GM12878 (cell line): Measurements from ENCODE around the gene TMEM161A.

Experiments used
- CEBPB ChIP-seq, 2 experiments: fragments of 150-350 bp in 1 of 2; IDR thresholded peaks; 2 replicates each; pipeline ENCODE4 v1.6.1; 2012 to 2014; ENCODE audit warnings: low read depth in 2 of 2, low read length in 2 of 2, borderline replicate concordance in 1 of 2, inconsistent platforms in 1 of 2
- FOXK2 ChIP-seq: fragments of 450-650 bp; IDR thresholded peaks from 2 replicates; pipeline ENCODE4 v1.6.1; 2017; ENCODE audit warnings: mild to moderate bottlenecking, moderate library complexity
- HCFC1 ChIP-seq: fragments of 150-350 bp; IDR thresholded peaks from 2 replicates; pipeline ENCODE4 v1.6.1; 2014; ENCODE audit warnings: low read length
- JUNB ChIP-seq: IDR thresholded peaks from 2 replicates; pipeline ENCODE4 v1.6.1; 2016; ENCODE audit warnings: antibody characterized with exemption, mild to moderate bottlenecking
- RAD51 ChIP-seq: fragments of 450-650 bp; IDR thresholded peaks from 2 replicates; pipeline ENCODE4 v1.6.1; 2016; ENCODE audit warnings: moderate library complexity, mild to moderate bottlenecking, inconsistent platforms
- RELA ChIP-seq: fragments of 450-650 bp; IDR thresholded peaks from 2 replicates; pipeline ENCODE4 v1.8.0; 2014; ENCODE audit warnings: borderline replicate concordance; ENCODE audit not compliant: partially characterized antibody
- RFX5 ChIP-seq: IDR thresholded peaks from 2 replicates; pipeline ENCODE4 v1.6.1; 2011; ENCODE audit warnings: low read depth, low read length, improper control_type of control experiment
- STAT1 ChIP-seq: fragments of 450-650 bp; conservative IDR thresholded peaks from 2 replicates; pipeline ENCODE4 v1.6.1; 2014; ENCODE audit warnings: antibody characterized with exemption, mild to moderate bottlenecking
- TCF7 ChIP-seq: IDR thresholded peaks from 2 replicates; pipeline ENCODE4 v1.6.1; 2014; ENCODE audit warnings: antibody characterized with exemption, borderline replicate concordance
- YY1 ChIP-seq: IDR thresholded peaks from 2 replicates; pipeline ENCODE4 v1.6.1; 2011; ENCODE audit warnings: low read depth, mild to moderate bottlenecking, low read length
- ZNF384 ChIP-seq: IDR thresholded peaks from 2 replicates; pipeline ENCODE4 v1.6.1; 2012; ENCODE audit warnings: low read depth, mild to moderate bottlenecking, low read length, improper control_type of control experiment, borderline replicate concordance
- TF ChIP-seq, protein P1 (sequence below), 3 experiments: IDR thresholded peaks in 2 of 3; conservative IDR thresholded peaks in 1 of 3; 2 replicates each; pipeline ENCODE4 v1.5.1; 2011; ENCODE audit warnings: low read depth in 3 of 3, low read length in 3 of 3, mild to moderate bottlenecking in 3 of 3, control low read depth in 2 of 3, moderate library complexity in 2 of 3, inconsistent platforms in 1 of 3, mixed read lengths in 1 of 3; ENCODE audit not compliant: control insufficient read depth in 2 of 3, insufficient read depth in 1 of 3; ENCODE audit errors: extremely low read depth in 1 of 3
- TF ChIP-seq, protein P2 (sequence below): IDR thresholded peaks from 2 replicates; pipeline ENCODE4 v1.6.1; 2011; ENCODE audit warnings: borderline replicate concordance, low read depth, mild to moderate bottlenecking, moderate library complexity, mixed read lengths, low read length; ENCODE audit not compliant: insufficient read depth; ENCODE audit errors: extremely low read length

DNA sequence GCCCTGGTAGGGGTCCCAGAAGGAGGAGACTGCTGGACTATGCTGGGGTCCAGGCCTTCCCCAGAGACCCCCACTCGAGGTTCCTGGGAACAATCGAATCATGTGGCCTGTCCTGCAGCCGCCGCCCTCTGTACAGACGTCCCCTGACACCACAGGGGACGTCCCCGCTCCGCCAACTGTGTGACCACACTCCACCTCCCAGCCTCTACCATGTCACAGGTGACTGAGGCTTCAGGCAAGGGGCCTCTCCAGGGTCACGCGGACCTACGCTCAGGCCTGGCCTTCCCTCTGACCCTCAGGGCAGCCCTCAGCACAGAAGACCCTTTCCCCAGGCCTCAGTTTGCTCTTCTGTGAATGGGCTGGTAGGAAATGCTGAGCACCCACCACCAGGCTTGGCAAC is 13.1 kb upstream of the TMEM161A start:
- no peak for TF ChIP-seq STAT1
- TF ChIP-seq, protein P1, sequence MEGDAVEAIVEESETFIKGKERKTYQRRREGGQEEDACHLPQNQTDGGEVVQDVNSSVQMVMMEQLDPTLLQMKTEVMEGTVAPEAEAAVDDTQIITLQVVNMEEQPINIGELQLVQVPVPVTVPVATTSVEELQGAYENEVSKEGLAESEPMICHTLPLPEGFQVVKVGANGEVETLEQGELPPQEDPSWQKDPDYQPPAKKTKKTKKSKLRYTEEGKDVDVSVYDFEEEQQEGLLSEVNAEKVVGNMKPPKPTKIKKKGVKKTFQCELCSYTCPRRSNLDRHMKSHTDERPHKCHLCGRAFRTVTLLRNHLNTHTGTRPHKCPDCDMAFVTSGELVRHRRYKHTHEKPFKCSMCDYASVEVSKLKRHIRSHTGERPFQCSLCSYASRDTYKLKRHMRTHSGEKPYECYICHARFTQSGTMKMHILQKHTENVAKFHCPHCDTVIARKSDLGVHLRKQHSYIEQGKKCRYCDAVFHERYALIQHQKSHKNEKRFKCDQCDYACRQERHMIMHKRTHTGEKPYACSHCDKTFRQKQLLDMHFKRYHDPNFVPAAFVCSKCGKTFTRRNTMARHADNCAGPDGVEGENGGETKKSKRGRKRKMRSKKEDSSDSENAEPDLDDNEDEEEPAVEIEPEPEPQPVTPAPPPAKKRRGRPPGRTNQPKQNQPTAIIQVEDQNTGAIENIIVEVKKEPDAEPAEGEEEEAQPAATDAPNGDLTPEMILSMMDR (IDR thresholded peaks at IDR 0.05 in 2 of 3, conservative IDR thresholded peaks at IDR 0.05 in 1 of 3; ENCODE audit: control insufficient read depth in 2 of 3, extremely low read depth in 1 of 3, insufficient read depth in 1 of 3, low read depth in 3 of 3, low read length in 3 of 3): no peak
- TF ChIP-seq, protein P2, sequence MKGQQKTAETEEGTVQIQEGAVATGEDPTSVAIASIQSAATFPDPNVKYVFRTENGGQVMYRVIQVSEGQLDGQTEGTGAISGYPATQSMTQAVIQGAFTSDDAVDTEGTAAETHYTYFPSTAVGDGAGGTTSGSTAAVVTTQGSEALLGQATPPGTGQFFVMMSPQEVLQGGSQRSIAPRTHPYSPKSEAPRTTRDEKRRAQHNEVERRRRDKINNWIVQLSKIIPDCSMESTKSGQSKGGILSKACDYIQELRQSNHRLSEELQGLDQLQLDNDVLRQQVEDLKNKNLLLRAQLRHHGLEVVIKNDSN: no peak
- TF ChIP-seq YY1: no peak
- no peak for TF ChIP-seq RFX5
- TF ChIP-seq RAD51: no peak
- TF ChIP-seq FOXK2: no peak
- TF ChIP-seq HCFC1: no peak
- TF ChIP-seq CEBPB (IDR thresholded peaks at IDR 0.05; ENCODE audit: borderline replicate concordance in 1 of 2, low read depth in 2 of 2, low read length in 2 of 2): no peak
- no peak for TF ChIP-seq ZNF384
- peak; percentile 7 for TF ChIP-seq RELA
- no peak for TF ChIP-seq TCF7
- TF ChIP-seq JUNB: no peak
